Measurements from ENCODE around the gene ROR1.

Gene ROR1

DNA sequence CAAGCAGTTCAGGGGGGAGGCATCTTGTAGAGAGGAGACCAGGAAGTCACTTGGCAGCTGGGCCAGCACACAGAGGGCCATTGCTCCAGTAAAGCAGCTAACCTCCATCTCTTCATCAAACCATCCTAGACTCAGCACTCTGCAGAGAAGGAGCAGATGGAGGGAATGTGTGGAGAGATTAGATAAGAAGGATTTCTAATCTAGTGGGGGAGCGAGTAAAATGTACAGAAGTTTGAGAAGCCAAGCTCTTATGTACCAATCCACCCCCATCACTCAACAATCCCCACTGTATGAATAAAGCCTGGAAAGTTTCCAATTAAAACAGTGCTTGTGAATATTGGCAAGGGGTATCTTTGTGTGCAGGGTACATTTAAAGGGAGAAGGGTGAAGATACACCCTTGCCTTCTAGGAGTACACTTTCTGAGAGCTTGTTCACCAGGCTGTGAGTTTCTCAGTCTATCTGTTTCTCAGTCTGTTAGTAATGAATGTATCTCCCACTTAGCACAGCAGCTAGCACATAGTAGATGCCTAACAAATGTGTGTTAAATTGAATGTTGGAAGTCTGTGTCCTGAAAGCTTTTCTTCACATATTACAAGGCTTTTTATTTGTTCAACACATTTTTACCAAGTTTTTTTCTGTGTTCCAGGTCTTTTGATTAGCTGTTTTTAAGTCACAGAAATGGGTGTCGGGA is 286.9 kb downstream of the ROR1 start:
- no peak for DNase-seq (ENCODE audit: low spot score)

GRCh38 chr1:64061430-64062104 is 287.8 kb downstream of the ROR1 start:
- peak; percentile 37 for DNase-seq (ENCODE audit: low spot score)

GRCh38 chr1:64062529-64062928 is 288.7 kb downstream of the ROR1 start:
- DNase-seq (ENCODE audit: low spot score): no peak

- DNase-seq (ENCODE audit: low spot score): no peak
Observed at GRCh38 chr1:64062941-64063581, 289.2 kb downstream of the ROR1 start.

GRCh38 chr1:64065571-64065970 is 291.8 kb downstream of the ROR1 start:
- no peak for DNase-seq (ENCODE audit: low spot score)

DNA sequence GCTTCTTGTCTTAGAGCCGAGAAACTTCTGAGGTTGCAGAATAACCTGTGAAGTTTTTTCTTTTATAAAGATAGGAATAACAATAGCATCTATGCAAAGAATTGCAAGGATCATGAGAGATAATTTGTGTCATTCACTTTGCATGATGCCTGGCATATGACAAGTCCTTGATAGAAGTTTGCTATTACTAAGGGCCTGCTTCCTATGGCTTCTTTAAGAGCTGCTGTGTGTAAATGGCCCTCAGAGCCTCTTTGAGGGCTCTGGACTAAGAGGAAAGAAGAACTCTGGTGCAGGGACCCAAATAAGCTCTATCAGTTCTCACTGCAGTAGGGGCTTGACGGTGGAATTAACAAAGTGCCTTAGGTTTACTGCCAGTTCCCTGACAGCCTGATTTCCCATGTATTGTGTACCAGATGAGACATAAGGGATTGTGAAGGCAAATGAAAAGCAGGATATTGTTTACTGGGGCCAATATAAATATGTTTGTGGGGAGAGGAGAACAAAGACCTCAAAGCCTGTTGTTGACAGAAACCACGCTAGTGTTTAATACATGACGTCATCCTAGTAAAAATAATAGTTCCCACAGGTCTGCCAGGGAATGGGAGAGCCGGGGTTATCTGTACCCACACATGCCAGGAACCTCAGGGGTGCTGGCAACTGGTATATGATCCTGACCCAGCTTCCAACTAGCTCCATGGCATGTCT is 298.4 kb downstream of the ROR1 start:
- DNase-seq (ENCODE audit: low spot score): no peak

DNA sequence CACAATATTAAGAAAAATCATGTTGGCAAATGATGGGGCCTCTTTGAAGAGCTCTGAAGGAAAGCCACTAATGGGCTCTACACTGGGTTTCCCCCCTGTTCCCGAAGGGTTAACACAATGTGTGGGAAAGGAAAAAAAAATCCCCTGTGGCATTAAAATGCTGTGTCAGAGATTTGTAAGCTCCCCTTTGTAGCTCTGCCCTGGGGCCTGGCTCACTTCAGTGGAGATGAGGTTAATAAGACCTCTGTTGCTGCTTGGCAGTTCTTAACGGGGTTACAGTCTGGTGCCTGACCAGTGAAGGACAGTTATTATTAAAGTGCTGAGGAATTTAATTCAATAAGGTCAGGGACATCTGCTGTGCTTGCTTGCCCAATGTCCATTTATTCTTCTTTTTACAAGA is 299.9 kb downstream of the ROR1 start:
- DNase-seq (ENCODE audit: low spot score): no peak

- DNase-seq (ENCODE audit: low spot score): no peak
Observed at GRCh38 chr1:64074767-64075166, 300.9 kb downstream of the ROR1 start.

- DNase-seq (ENCODE audit: low spot score): no peak
Observed at GRCh38 chr1:64077281-64077940, 303.6 kb downstream of the ROR1 start.

- no peak for DNase-seq (ENCODE audit: low spot score)
Observed at GRCh38 chr1:64080941-64081562, 307.2 kb downstream of the ROR1 start.

DNA sequence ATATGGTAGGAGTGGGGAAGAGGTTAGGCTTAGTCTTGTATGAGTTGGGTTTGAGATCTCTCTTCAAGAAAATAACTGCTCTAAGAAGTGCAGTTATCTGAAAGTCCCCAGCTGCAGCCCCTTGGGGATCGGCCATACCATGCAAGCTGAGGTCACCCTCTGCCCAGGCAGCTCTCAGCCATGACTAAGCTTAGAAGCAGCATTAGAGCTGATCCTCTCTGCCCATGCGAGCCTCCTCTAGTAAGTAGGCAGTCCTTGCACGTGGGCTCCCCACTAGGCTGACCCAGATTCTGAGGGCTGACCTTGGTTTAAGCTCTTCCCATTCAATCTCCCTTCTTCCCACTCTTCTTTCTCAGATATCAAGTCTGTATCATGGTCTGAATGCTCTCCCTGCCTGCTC is 308.6 kb downstream of the ROR1 start:
- no peak for DNase-seq (ENCODE audit: low spot score)

- no peak for DNase-seq (ENCODE audit: low spot score)
Observed at GRCh38 chr1:64084451-64084850, 310.6 kb downstream of the ROR1 start.

GRCh38 chr1:64087768-64088167 is 314.0 kb downstream of the ROR1 start:
- no peak for DNase-seq (ENCODE audit: low spot score)

- no peak for DNase-seq (ENCODE audit: low spot score)
Observed at GRCh38 chr1:64090436-64090835, 316.6 kb downstream of the ROR1 start.

- DNase-seq (ENCODE audit: low spot score): no peak
Observed at GRCh38 chr1:64092851-64093371, 319.1 kb downstream of the ROR1 start.

DNA sequence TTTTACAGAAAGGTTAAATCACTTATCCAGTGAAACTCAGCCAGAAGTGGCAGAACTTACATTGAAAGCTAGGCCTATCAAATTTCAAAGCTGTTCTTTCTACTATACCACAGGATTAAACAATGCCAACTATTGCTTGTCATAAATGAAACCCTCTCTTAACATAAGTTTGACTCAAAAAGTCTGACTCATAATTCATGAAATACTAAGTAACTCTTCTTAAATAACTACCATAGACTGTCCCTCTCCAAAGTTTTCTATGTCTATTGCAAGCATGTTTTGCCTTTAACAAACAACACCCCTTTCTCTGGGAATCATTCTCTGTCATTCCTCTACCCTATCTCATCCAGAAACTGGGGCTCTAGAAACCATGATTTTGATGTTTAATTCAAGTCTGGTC is 320.1 kb downstream of the ROR1 start:
- no peak for DNase-seq (ENCODE audit: low spot score)

GRCh38 chr1:64095832-64096231 is 322.0 kb downstream of the ROR1 start:
- DNase-seq (ENCODE audit: low spot score): no peak

GRCh38 chr1:64097859-64098258 is 324.0 kb downstream of the ROR1 start:
- DNase-seq (ENCODE audit: low spot score): no peak

DNA sequence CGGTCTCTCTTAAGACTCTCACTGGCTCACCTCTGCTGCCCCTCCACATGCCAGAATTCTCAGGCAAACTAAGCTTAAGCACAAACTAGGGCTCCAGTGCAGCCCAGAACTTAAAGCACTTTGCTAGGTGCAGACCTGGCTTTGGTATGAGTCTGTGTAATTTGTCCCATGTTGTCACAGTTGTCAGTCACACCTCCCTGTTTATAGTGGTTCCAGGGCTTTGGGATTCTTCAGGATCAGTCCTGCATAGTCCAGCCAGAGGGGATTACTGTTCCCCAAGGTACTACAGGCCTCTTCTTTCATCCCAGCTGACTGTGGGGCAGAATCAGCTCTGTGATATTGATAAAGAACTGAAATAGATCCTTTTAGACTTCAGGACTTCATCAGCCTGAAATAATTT is 324.6 kb downstream of the ROR1 start:
- no peak for DNase-seq (ENCODE audit: low spot score)

DNA sequence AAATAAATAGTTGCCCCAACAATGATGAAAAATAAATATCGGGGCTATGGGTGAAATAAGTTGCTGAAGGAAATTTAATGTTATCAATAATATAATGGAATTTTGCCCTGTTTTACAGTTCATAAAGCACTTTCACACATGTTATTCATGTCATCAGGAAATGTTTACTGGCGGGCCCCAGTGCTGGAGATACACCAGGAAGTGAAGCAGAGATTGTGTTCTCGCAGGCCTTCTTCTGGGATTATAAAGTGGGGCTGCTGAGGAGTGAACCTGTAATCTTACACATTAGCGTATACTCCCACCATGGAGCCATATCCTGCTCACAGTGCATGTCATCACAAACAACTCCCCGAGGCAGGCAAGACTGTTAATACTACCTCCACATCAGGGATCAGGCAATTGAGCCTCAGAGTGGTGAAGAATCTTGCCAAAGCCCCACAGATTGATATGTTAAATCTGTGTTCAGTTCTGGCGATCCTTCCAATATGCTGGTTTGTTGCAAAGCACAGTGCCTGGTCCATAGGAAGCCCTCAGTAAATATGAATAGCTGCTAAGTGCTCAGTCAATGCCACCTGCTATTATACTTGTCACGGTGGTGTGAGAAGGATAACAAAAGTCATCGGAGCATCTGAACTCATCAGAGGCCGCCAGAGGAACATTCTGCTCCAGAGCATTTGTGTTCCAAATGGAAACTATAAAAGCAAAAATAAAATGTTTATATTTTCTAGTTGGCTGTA is 325.2 kb downstream of the ROR1 start:
- no peak for DNase-seq (ENCODE audit: low spot score)

DNA sequence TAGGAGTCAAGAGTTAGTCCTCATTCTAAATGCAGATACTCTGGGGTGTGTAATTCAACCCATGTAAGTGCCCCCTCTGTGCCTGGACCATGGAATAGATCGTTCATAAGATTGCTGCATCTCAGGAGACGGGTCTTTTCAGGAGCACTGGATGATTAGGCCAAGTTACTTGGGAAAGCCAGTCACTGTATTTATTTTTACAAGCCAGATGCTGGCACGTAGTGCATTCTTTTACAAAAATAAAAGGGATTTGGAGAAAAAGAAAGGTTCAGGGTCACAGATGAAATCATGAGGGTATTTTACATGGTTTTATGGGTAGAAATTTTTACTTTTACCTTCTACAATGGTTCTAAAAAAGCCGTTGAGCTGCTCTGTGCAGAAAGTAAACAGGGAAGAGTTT is 327.0 kb downstream of the ROR1 start:
- no peak for DNase-seq (ENCODE audit: low spot score)

All from iPS-NIHi11 (cell line).